MV-4-11 (cell line): ENCODE data around the gene KCNK10.

Experiments
- DNase-seq: peaks from one replicate; lab custom pipeline; 2025; lab: John Stamatoyannopoulos, UW

The KCNK10 gene, protein sequence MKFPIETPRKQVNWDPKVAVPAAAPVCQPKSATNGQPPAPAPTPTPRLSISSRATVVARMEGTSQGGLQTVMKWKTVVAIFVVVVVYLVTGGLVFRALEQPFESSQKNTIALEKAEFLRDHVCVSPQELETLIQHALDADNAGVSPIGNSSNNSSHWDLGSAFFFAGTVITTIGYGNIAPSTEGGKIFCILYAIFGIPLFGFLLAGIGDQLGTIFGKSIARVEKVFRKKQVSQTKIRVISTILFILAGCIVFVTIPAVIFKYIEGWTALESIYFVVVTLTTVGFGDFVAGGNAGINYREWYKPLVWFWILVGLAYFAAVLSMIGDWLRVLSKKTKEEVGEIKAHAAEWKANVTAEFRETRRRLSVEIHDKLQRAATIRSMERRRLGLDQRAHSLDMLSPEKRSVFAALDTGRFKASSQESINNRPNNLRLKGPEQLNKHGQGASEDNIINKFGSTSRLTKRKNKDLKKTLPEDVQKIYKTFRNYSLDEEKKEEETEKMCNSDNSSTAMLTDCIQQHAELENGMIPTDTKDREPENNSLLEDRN

GRCh38 chr14:88323086-88323522 lies at the start of gene KCNK10:
Gene KCNK10 (minus strand): TSS chr14:88323269. CDS start chr14:88322798, 471 bp downstream.
- DNase-seq = no peak

DNA sequence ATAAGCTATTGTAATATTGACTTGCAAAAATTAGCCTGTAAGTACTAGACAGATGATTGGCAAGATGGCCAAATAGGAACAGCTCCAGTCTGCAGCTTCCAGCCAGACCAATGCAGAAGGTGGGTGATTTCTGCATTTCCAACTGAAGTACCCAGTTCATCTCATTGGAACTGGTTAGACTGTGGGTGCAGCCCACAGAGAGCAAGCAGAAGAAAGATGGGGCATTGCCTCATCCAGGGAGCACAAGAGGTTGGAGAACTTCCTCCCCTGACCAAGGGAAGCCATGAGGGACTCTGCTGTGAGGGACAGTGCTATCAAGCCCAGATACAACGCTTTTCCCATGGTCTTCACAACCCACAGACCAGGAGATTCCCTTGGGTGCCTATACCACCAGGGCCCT lies 46.4 kb upstream of the KCNK10 start:
- DNase-seq = peak; percentile 30

DNA sequence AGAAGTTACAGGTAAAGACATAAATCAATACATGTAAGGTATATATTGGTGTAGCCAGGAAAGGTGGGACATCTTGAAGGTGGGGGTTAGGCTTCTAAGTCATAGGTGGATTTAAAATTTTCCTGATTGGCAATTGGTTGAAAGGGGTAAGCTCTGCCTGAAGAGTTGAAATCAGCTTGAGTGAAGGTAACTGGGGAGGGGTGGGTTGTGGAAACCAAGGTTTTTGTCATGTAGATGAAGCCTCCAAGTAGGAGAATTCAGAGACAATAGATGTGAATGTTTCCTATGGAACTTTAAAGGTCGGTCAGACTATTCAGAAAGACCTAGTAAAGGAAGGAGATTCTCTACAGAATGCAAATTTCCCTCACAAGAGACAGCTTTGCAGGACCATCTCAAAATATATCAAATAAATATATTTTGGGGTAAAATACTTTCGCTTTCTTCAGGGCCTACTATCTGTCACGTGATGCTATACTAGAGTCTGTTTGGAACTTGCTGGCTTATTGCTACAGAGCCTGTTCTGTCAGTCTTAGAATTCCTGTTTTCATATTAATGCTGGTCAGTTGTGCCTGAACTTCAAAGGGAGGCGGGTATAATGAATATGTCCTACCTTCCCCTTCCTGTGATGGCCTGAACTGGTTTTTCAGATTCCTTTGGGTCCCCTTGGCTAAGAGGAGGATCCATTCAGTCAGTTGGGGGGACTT lies 41.8 kb upstream of the KCNK10 start:
- no peak for DNase-seq

DNA sequence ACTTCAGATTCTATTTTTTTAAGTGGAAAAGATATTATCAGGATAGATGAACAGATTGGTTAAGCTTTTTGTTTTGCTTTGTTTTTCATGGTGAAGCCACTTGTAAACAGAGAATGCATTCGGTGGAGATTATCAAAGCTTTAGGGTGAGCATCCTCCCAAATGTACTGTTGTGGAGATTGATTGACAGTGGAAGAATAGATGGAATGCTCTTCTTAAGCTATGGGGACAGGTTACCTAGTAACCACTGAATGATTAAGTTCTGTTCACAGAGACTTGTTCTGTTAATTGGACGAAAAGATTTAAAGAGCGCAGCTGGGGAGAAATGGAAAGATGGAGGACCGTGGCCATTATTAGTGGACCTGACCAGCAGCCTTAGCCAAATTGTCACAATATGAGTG lies 40.6 kb upstream of the KCNK10 start:
- no peak for DNase-seq

DNA sequence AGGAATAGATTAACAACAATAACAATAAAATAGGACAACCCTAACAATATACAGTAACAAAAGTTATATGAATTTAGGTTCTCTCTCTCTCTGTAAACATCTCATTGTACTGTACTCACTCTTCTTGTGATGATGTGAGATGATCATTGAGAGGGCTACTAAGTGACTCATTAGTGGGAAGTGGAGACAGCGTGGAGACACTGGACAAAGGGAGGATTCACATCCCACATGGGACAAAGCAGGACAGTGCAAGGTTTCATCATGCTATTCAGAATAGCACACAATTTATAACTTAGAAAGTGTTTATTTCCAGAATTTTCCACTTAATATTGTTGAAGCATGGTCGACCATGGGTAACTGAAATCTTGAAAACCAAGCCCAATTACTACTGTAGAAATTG lies 36.4 kb upstream of the KCNK10 start:
- DNase-seq = no peak

DNA sequence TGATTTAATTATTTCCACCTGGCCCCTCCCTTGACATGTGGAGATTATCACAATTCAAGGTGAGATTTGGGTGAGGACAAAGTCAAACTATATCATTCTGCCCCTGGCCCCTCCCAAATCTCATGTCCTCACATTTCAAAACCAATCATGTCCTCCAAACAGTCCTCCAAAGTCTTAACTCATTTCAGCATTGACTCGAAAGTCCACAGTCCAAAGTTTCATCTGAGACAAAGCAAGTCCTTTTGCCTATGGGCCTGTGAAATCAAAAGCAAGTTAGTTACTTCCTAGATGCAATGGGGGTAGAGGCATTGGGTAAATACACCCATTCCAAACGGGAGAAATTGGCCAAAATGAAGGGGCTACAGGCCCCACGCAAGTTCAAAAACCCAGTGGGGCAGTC lies 31.3 kb upstream of the KCNK10 start:
- DNase-seq = no peak

GRCh38 chr14:88352698-88353097 lies 29.6 kb upstream of the KCNK10 start:
- DNase-seq = no peak

DNA sequence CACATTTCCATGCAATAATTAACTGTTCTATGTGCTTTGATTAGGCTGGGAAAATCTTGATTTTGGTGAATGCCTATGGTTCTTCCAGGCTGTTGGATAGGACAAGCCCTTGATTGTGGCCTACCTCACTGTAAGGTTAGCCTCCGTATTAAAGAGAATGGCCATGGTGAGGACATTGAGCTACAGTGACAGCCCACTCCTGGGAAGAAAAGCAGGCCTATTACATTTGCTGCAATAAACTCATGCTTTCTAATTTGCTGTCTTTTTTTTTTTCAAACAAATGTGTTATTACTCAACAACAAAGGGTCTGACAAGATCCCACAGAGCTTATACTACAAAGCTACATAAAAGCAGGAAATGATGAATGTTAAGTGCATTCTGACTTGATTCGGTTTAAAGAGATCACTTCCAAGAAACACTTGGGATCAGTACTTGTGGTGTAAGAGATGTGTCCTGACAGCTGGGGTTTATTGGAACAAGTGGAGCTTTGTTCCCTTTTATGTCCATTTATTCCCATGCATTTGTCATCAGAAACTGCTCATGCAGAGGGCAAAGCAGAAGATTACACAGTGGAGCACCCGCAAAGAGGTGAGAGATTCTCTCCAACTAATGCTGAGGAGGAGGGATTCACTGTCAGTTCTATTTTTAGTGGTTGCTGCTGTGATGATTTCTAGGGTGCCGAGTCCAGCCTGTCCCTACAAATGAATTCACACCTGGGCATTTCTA lies 29.1 kb upstream of the KCNK10 start:
- DNase-seq = peak; percentile 32

DNA sequence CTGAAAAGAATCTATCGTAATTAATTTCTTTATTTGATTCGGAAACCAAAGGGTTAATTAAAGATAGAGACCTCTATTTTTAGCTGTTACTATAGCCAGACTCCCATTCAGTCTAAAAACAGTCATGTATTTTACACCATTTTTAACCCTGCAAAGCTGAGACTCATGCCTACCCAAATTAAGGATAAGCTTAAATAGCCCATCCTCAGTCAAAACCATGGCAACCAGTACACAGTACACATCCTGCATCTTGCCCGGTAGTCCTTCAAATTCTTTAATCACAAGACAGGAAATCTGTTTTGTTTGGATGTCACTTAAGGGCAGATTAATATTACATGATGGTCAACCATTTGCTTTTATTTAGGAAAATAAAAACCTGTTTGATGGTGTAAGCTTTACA lies 25.5 kb upstream of the KCNK10 start:
- DNase-seq = no peak

DNA sequence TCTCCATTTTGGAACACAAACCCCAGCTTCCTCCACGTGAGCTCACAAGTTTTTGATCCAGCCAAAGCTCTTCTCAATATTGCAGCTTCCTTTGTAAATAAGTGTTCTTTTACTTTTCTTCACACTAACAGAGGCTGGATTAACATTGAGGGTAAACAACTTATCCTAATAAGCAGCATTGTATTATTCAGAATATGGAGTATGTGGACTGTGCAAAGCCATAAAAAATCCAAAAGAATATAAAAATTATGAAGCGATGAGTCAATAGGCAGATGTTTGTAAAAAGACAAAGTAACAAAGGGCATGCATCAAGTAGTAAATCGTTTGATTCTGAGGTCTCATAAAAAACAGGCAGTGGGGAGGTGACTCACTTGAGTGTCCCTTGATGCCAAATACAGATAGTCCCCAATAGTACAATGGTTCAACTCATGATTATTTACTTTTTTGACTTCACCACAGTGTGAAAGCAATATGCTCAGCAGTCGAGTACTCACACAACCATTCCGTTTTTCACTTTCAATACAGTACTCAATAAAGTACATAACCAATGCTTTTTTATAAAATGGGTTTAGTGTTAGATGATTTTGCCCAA lies 23.1 kb upstream of the KCNK10 start:
- no peak for DNase-seq

- DNase-seq = no peak
These were observed 19.9 kb upstream of the KCNK10 start for GRCh38 chr14:88342980-88343379.

GRCh38 chr14:88340357-88340756 lies 17.3 kb upstream of the KCNK10 start:
- no peak for DNase-seq

DNA sequence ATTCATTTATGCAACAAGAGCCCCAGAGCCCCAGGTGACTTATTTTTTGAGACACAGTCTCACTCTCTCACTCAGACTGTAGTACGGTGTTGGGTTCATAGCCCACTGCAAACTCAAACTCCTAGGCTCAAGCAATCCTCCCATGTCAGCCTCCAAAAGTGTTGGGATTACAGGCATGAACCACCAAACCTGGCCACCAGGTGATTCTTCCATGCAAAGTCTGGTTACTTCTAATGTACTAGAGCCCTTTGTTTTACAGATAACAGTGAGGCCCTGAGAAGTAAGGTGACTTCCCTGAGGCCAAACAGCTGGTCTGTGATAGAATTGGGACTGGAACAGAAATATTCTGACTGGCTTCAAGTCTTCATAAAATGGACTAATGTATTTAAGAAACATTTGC lies 10.0 kb upstream of the KCNK10 start:
- DNase-seq = no peak

- no peak for DNase-seq
These were observed 4.4 kb upstream of the KCNK10 start for GRCh38 chr14:88327497-88327896.

- no peak for DNase-seq
These were observed 3.5 kb upstream of the KCNK10 start for GRCh38 chr14:88326352-88327103.

DNA sequence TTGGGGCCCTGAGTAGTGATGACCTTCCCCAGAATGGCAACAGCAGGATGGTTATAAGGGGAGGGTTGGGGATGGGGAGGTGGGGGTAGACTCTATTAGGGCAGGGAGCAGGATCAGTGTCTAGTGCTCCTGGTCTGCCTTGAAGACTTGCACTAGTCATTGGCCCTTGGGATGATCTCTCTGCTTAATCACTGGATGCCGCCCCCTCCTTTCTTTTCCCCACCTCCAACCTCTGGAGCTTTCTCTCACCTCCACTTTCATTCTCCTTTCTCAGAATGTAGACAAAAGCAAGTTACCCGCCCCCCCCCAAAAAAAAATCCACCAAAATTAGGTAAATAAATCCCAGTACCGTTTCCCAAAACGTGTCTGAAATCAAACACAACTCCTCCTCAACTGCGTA lies 2.8 kb upstream of the KCNK10 start:
- no peak for DNase-seq

DNA sequence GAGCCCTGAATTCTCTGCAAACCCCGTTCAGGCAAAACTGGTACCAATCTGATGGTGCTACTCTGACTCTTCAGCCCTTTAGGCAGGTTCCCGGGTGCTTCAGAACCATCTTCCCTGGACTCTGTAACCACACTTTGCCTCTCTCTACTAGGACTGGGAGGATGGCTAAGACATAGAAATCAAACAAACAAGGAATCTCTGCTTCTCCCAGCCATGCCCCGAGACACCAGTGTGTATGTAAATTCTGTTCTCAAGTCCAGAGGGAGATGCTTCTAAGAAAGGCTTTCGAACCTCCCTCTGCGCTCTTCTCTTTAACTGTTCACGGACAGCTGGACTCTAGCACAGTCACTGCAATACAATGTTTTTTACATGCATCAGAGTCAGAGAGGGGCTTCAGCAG lies 1.9 kb upstream of the KCNK10 start:
- DNase-seq = no peak

DNA sequence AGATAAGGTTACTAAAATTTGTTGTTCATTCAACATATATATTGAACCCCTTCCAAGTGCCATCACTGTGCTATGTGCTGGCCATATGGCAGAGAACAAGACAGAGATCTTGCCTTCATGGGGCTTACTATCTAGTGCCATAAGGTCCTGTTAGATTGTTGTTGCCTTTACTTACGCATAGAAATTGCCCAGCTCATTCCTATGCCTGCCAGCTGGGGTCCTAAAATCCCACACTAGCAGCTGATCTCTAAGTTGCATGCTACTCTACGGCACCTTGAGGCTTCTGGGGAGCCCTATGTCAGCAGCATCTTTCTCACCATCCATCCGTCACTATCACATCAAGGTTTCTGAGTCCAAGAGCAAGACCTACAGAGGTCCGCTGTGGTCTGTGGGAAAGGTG lies 1.4 kb upstream of the KCNK10 start:
- DNase-seq = no peak

GRCh38 chr14:88323523-88324199 lies 592 bp upstream of the KCNK10 start:
- peak; percentile 42 for DNase-seq

GRCh38 chr14:88322504-88323085 lies 474 bp downstream of the KCNK10 start:
- DNase-seq = no peak
